T-helper 1 cell treated with Interleukin-12 subunit alpha and Interleukin-12 subunit beta and Interleukin-4 antibody, amounts not matched to agents 30 μg/mL and 1 μg/mL, for 36 hours (primary cell): ENCODE measurements around the gene GLIS2.

Experiments
- H3K27ac Mint-ChIP-seq: one replicate; pipeline ENCODE4 v1.8.0; 2021; ENCODE audit warnings: mild to moderate bottlenecking, mixed read lengths
- H3K27me3 Mint-ChIP-seq: one replicate; pipeline ENCODE4 v1.8.0; 2021; ENCODE audit warnings: low read depth, mixed read lengths
- H3K36me3 Mint-ChIP-seq: one replicate; pipeline ENCODE4 v1.8.0; 2021; ENCODE audit warnings: low read depth, mixed read lengths
- H3K4me1 Mint-ChIP-seq: one replicate; pipeline ENCODE4 v1.8.0; 2021; ENCODE audit warnings: low read depth, mixed read lengths
- H3K4me3 Mint-ChIP-seq: one replicate; pipeline ENCODE4 v1.8.0; 2021; ENCODE audit warnings: mild to moderate bottlenecking, moderate library complexity, mixed read lengths
- H3K9me3 Mint-ChIP-seq: one replicate; pipeline ENCODE4 v1.8.0; 2021; ENCODE audit warnings: mixed read lengths

Gene GLIS2

GRCh38 chr16:4309102-4309832 is 6.6 kb upstream of the GLIS2 start:
- peaks cover 24% of the 10 kb centered on the region for H3K4me1 Mint-ChIP-seq
- H3K27me3 Mint-ChIP-seq: peaks cover 13% of the 10 kb centered on the region
- H3K27ac Mint-ChIP-seq: peak overlapping the region; percentile 20
- H3K4me3 Mint-ChIP-seq: peak overlapping the region; percentile 91
- no peaks in the 10 kb centered on the region for H3K9me3 Mint-ChIP-seq
- peaks cover 6% of the 10 kb centered on the region for H3K36me3 Mint-ChIP-seq

- peaks cover 8% of the 10 kb centered on the region for H3K36me3 Mint-ChIP-seq
- no peak overlapping the region for H3K4me3 Mint-ChIP-seq
- H3K4me1 Mint-ChIP-seq: peaks cover 29% of the 10 kb centered on the region
- peaks cover 18% of the 10 kb centered on the region for H3K27me3 Mint-ChIP-seq
- no peak overlapping the region for H3K27ac Mint-ChIP-seq
- H3K9me3 Mint-ChIP-seq: no peaks in the 10 kb centered on the region
Observed at GRCh38 chr16:4309833-4310266, 6.0 kb upstream of the GLIS2 start.

- H3K27me3 Mint-ChIP-seq: peaks cover 21% of the 10 kb centered on the region
- H3K36me3 Mint-ChIP-seq: peaks cover 3% of the 10 kb centered on the region
Observed at GRCh38 chr16:4313563-4314531, 2.0 kb upstream of the GLIS2 start.

GRCh38 chr16:4314532-4315185 is 1.2 kb upstream of the GLIS2 start:
- H3K36me3 Mint-ChIP-seq: peaks cover 3% of the 10 kb centered on the region
- peak overlapping the region; percentile 82 for H3K27ac Mint-ChIP-seq
- no peaks in the 10 kb centered on the region for H3K9me3 Mint-ChIP-seq

More at GRCh38 chr16:4313563-4314531, 2.0 kb upstream of the GLIS2 start:
- peaks cover 13% of the 10 kb centered on the region for H3K4me1 Mint-ChIP-seq
- no peak overlapping the region for H3K27ac Mint-ChIP-seq
- H3K9me3 Mint-ChIP-seq: no peaks in the 10 kb centered on the region
- peak overlapping the region; percentile 89 for H3K4me3 Mint-ChIP-seq

GRCh38 chr16:4316108-4316863 is 419 bp downstream of the GLIS2 start:
- no peak overlapping the region for H3K27ac Mint-ChIP-seq
- H3K27me3 Mint-ChIP-seq: peaks cover 19% of the 10 kb centered on the region
- H3K9me3 Mint-ChIP-seq: no peaks in the 10 kb centered on the region
- peak overlapping the region; percentile 25 for H3K4me3 Mint-ChIP-seq
- H3K36me3 Mint-ChIP-seq: peaks cover 3% of the 10 kb centered on the region
- peaks cover 17% of the 10 kb centered on the region for H3K4me1 Mint-ChIP-seq

More at GRCh38 chr16:4314532-4315185, 1.2 kb upstream of the GLIS2 start:
- peaks cover 17% of the 10 kb centered on the region for H3K4me1 Mint-ChIP-seq
- peaks cover 21% of the 10 kb centered on the region for H3K27me3 Mint-ChIP-seq
- peak overlapping the region; percentile 89 for H3K4me3 Mint-ChIP-seq

- Mint-ChIP-seq H3K4me3 (no peak overlapping the region), H3K27ac (no peak overlapping the region), H3K27me3 (peaks cover 17% of the 10 kb centered on the region), H3K4me1 (peaks cover 17% of the 10 kb centered on the region), H3K36me3 (peaks cover 3% of the 10 kb centered on the region), H3K9me3 (no peaks in the 10 kb centered on the region)
Observed at GRCh38 chr16:4316864-4317531, 1.1 kb downstream of the GLIS2 start.

GRCh38 chr16:4317532-4318450 is 1.9 kb downstream of the GLIS2 start:
- H3K4me1 Mint-ChIP-seq: peaks cover 17% of the 10 kb centered on the region
- H3K27ac Mint-ChIP-seq: no peak overlapping the region
- no peaks in the 10 kb centered on the region for H3K9me3 Mint-ChIP-seq
- peaks cover 3% of the 10 kb centered on the region for H3K36me3 Mint-ChIP-seq
- H3K27me3 Mint-ChIP-seq: peaks cover 17% of the 10 kb centered on the region
- H3K4me3 Mint-ChIP-seq: peak overlapping the region; percentile 59

GRCh38 chr16:4318451-4318910 is 2.6 kb downstream of the GLIS2 start:
- no peak overlapping the region for H3K4me3 Mint-ChIP-seq
- no peaks in the 10 kb centered on the region for H3K9me3 Mint-ChIP-seq
- H3K27me3 Mint-ChIP-seq: peaks cover 17% of the 10 kb centered on the region
- H3K4me1 Mint-ChIP-seq: peaks cover 17% of the 10 kb centered on the region
- no peak overlapping the region for H3K27ac Mint-ChIP-seq
- H3K36me3 Mint-ChIP-seq: peaks cover 3% of the 10 kb centered on the region

- no peak overlapping the region for H3K4me3 Mint-ChIP-seq
Observed at GRCh38 chr16:4318967-4319366, 3.1 kb downstream of the GLIS2 start.

GRCh38 chr16:4319454-4320421 is 3.9 kb downstream of the GLIS2 start:
- Mint-ChIP-seq H3K4me3 (no peak overlapping the region), H3K36me3 (no peaks in the 10 kb centered on the region), H3K27me3 (peaks cover 4% of the 10 kb centered on the region), H3K9me3 (no peaks in the 10 kb centered on the region), H3K4me1 (peaks cover 9% of the 10 kb centered on the region), H3K27ac (no peak overlapping the region)

More at GRCh38 chr16:4318967-4319366, 3.1 kb downstream of the GLIS2 start:
- Mint-ChIP-seq H3K9me3 (no peaks in the 10 kb centered on the region), H3K36me3 (peaks cover 3% of the 10 kb centered on the region), H3K27me3 (peaks cover 12% of the 10 kb centered on the region), H3K4me1 (peaks cover 15% of the 10 kb centered on the region), H3K27ac (no peak overlapping the region)

GRCh38 chr16:4320571-4321137 is 4.8 kb downstream of the GLIS2 start:
- Mint-ChIP-seq H3K36me3 (no peaks in the 10 kb centered on the region), H3K27ac (no peak overlapping the region), H3K27me3 (no peaks in the 10 kb centered on the region), H3K9me3 (no peaks in the 10 kb centered on the region), H3K4me3 (no peak overlapping the region), H3K4me1 (peaks cover 6% of the 10 kb centered on the region)
